Loucy (cell line): ENCODE data around the gene ZBTB12.
A peak's percentile ranks its signal among the peaks of the same experiment; 100 is the strongest.

Experiments
- H2AFZ ChIP-seq: fragments of 200-600 bp; sonication (generic); 2 replicates; pipeline ENCODE4 v1.6.0; 2016; ENCODE audit warnings: antibody characterized with exemption, mild to moderate bottlenecking, low read length, moderate library complexity
- H3F3A ChIP-seq: fragments of 200-600 bp; 2 replicates; pipeline ENCODE4 v1.6.0; 2016; ENCODE audit warnings: antibody characterized with exemption, low read depth, mild to moderate bottlenecking
- H3K27me3 ChIP-seq: fragments of 200-600 bp; sonication (generic); 2 replicates; pipeline ENCODE4 v1.6.1; 2014; ENCODE audit warnings: low read length, mild to moderate bottlenecking; ENCODE audit not compliant: insufficient read depth, poor library complexity, severe bottlenecking
- H3K36me3 ChIP-seq: fragments of 200-600 bp; sonication (generic); 2 replicates; pipeline ENCODE4 v1.6.1; 2016; ENCODE audit warnings: low read length; ENCODE audit not compliant: insufficient read depth
- H3K4me1 ChIP-seq: fragments of 200-600 bp; sonication (generic); 2 replicates; pipeline ENCODE4 v1.5.1; 2014; ENCODE audit warnings: low read length, mild to moderate bottlenecking; ENCODE audit not compliant: insufficient read depth, poor library complexity, severe bottlenecking
- H3K4me2 ChIP-seq: fragments of 200-600 bp; sonication (generic); 2 replicates; pipeline ENCODE4 v1.6.0; 2014; ENCODE audit warnings: antibody characterized with exemption, low read length, low read depth, mild to moderate bottlenecking; ENCODE audit not compliant: poor library complexity, severe bottlenecking
- H3K4me3 ChIP-seq: fragments of 200-600 bp; sonication (generic); 2 replicates; pipeline ENCODE4 v1.5.1; 2014; ENCODE audit warnings: low read length, mild to moderate bottlenecking, mixed read lengths; ENCODE audit not compliant: poor library complexity, severe bottlenecking
- H3K79me2 ChIP-seq: fragments of 200-600 bp; sonication (generic); 2 replicates; pipeline ENCODE4 v1.6.1; 2014; ENCODE audit warnings: low read length; ENCODE audit not compliant: insufficient read depth
- H3K9ac ChIP-seq: fragments of 200-600 bp; sonication (generic); 2 replicates; pipeline ENCODE4 v1.6.0; 2014; ENCODE audit warnings: mild to moderate bottlenecking, low read depth, low read length, moderate library complexity; ENCODE audit not compliant: poor library complexity, severe bottlenecking
- H3K9me2 ChIP-seq: fragments of 200-600 bp; sonication (generic); replicated peaks from 2 replicates; pipeline ENCODE4 v1.6.1; 2016; ENCODE audit warnings: low read depth, low read length, mixed read lengths
- H3K9me3 ChIP-seq: fragments of 200-600 bp; sonication (generic); 2 replicates; pipeline ENCODE4 v1.6.1; 2014; ENCODE audit warnings: mild to moderate bottlenecking, antibody characterized with exemption, low read length, low read depth; ENCODE audit not compliant: insufficient read depth
- H4K20me1 ChIP-seq: fragments of 200-600 bp; sonication (generic); 2 replicates; pipeline ENCODE4 v1.6.0; 2014; ENCODE audit warnings: antibody characterized with exemption, low read length, mild to moderate bottlenecking; ENCODE audit not compliant: insufficient read depth, poor library complexity, severe bottlenecking
- CTCF ChIP-seq: fragments of 200-600 bp; sonication (generic); conservative IDR thresholded peaks from 2 replicates; pipeline ENCODE4 v1.5.1; 2014; ENCODE audit warnings: mild to moderate bottlenecking, antibody characterized with exemption, low read length
- EZH2phosphoT487 ChIP-seq: fragments of 200-600 bp; IDR thresholded peaks from 2 replicates; pipeline ENCODE4 v1.6.1; 2018; ENCODE audit warnings: antibody characterized with exemption, mild to moderate bottlenecking, moderate library complexity, borderline replicate concordance

Gene ZBTB12

GRCh38 chr6:31901953-31902643 is at the start of gene ZBTB12:
Gene ZBTB12, minus strand, starts transcription at chr6:31902086. Its CDS starts 781 bp downstream, at chr6:31901305.
- H2AFZ ChIP-seq: peak within 1 kb of the TSS; percentile 77
- H3K9me3 ChIP-seq: no peaks in the 10 kb centered on the region
- TF ChIP-seq CTCF: no peak
- no peak for TF ChIP-seq EZH2phosphoT487
- H3K9ac ChIP-seq: peak within 1 kb of the TSS; percentile 80
- H3K4me1 ChIP-seq: peaks cover 22% of the 10 kb centered on the region
- peaks cover 3% of the 10 kb centered on the region for H3K27me3 ChIP-seq
- H3F3A ChIP-seq: no peaks in the 10 kb centered on the region
- H4K20me1 ChIP-seq: peaks cover 7% of the 10 kb centered on the region
- no peaks in the 10 kb centered on the region for H3K36me3 ChIP-seq
- no peaks in the 10 kb centered on the region for H3K9me2 ChIP-seq
- peak within 1 kb of the TSS; percentile 86 for H3K4me2 ChIP-seq
- peak within 1 kb of the TSS; percentile 81 for H3K4me3 ChIP-seq
- H3K79me2 ChIP-seq: peaks cover 42% of the 10 kb centered on the region

- H3K4me1 ChIP-seq: no peaks in the 10 kb centered on the region
- no peaks in the 10 kb centered on the region for H3K27me3 ChIP-seq
- H3K9ac ChIP-seq: no peak overlapping the region
- H3K79me2 ChIP-seq: no peaks in the 10 kb centered on the region
- no peak overlapping the region for H2AFZ ChIP-seq
- H3K9me2 ChIP-seq: no peaks in the 10 kb centered on the region
- peaks cover 28% of the 10 kb centered on the region; the same call in 1 of the 2 replicates for H3K36me3 ChIP-seq
- no peaks in the 10 kb centered on the region for H4K20me1 ChIP-seq
- H3K4me3 ChIP-seq: no peak overlapping the region
- TF ChIP-seq EZH2phosphoT487: no peak
- TF ChIP-seq CTCF: no peak
- no peaks in the 10 kb centered on the region for H3F3A ChIP-seq
- no peaks in the 10 kb centered on the region for H3K9me3 ChIP-seq
- no peak overlapping the region for H3K4me2 ChIP-seq
Observed at GRCh38 chr6:31949926-31950548, 48.2 kb upstream of the ZBTB12 start.

GRCh38 chr6:31948753-31949413 is 47.0 kb upstream of the ZBTB12 start:
- H3K9me2 ChIP-seq: no peaks in the 10 kb centered on the region
- TF ChIP-seq CTCF (no peak), EZH2phosphoT487 (no peak)
- no peaks in the 10 kb centered on the region for H3K27me3 ChIP-seq
- H3F3A ChIP-seq: no peaks in the 10 kb centered on the region
- H3K4me1 ChIP-seq: no peaks in the 10 kb centered on the region
- H3K9me3 ChIP-seq: no peaks in the 10 kb centered on the region
- no peak overlapping the region for H3K4me3 ChIP-seq
- no peaks in the 10 kb centered on the region for H3K79me2 ChIP-seq
- H4K20me1 ChIP-seq: no peaks in the 10 kb centered on the region
- H2AFZ ChIP-seq: no peak overlapping the region
- no peak overlapping the region for H3K4me2 ChIP-seq
- peaks cover 19% of the 10 kb centered on the region; the same call in 1 of the 2 replicates for H3K36me3 ChIP-seq
- H3K9ac ChIP-seq: no peak overlapping the region
